Immature natural killer cell (primary cell): ENCODE data around the gene CACNG4. TPM values are rescaled to one million over a fixed set of nuclear protein-coding genes. Genes with fewer than 3 reads are reported as not detected.
A peak's percentile ranks its signal among the peaks of the same experiment; 100 is the strongest.
"Not testable (repeated sequence)": the region's sequence is repeated elsewhere in the genome, so short reads cannot be mapped to it uniquely, and the experiment has no call there.

Experiments
- DNase-seq, 3 donors: peaks; one replicate each; pipeline ENCODE4 v3.0.0; 2022; ENCODE audit warnings: mixed read lengths in 1 of 3
- H3K27ac Mint-ChIP-seq, 6 donors: one replicate each; pipeline ENCODE4 v1.8.0; 2020; ENCODE audit warnings: mixed read lengths in 6 of 6, mild to moderate bottlenecking in 5 of 6, inconsistent platforms in 4 of 6, moderate library complexity in 3 of 6
- H3K27me3 Mint-ChIP-seq, 3 donors: one replicate each; pipeline ENCODE4 v1.8.0; 2020 to 2021; ENCODE audit warnings: low read depth in 3 of 3, mild to moderate bottlenecking in 3 of 3, mixed read lengths in 3 of 3, moderate library complexity in 3 of 3, inconsistent platforms in 1 of 3
- H3K36me3 Mint-ChIP-seq, 3 donors: one replicate each; pipeline ENCODE4 v1.8.0; 2020; ENCODE audit warnings: mixed read lengths in 3 of 3, inconsistent platforms in 2 of 3, mild to moderate bottlenecking in 2 of 3
- H3K4me1 Mint-ChIP-seq, 2 donors: one replicate each; pipeline ENCODE4 v1.8.0; 2020; ENCODE audit warnings: inconsistent platforms in 2 of 2, mild to moderate bottlenecking in 2 of 2, mixed read lengths in 2 of 2, moderate library complexity in 1 of 2
- H3K4me3 Mint-ChIP-seq, 5 donors: one replicate each; pipeline ENCODE4 v1.8.0; 2020; ENCODE audit warnings: mild to moderate bottlenecking in 5 of 5, mixed read lengths in 5 of 5, inconsistent platforms in 3 of 5, moderate library complexity in 3 of 5
- H3K9me3 Mint-ChIP-seq, 6 donors: one replicate each; pipeline ENCODE4 v1.8.0; 2020; ENCODE audit warnings: mild to moderate bottlenecking in 6 of 6, mixed read lengths in 6 of 6, inconsistent platforms in 4 of 6, moderate library complexity in 3 of 6
- polyA plus RNA-seq, 3 donors: library from polyadenylated mRNA; unstranded; fragments of 300-500 nt; fragmentation: Illumina TruSeq; gene quantifications; one replicate each; pipeline ENCODE4 v1.2.3, GENCODE V29; 2021

The CACNG4 gene
- polyA plus RNA-seq, 3 donors from 2014 or later, result not detected

- Mint-ChIP-seq H3K27ac (no peak overlapping the region), H3K4me3 (no peak overlapping the region), H3K36me3 (no peaks in the 10 kb centered on the region), H3K9me3 (no peaks in the 10 kb centered on the region), H3K4me1 (peaks cover 0 to 2% of the 10 kb centered on the region in 2 donors), H3K27me3 (peaks cover 4 to 21% (median 10%) of the 10 kb centered on the region in 3 donors)
- no peak for DNase-seq
Measured at GRCh38 chr17:66960613-66961012, 3.9 kb upstream of the CACNG4 start.

DNA sequence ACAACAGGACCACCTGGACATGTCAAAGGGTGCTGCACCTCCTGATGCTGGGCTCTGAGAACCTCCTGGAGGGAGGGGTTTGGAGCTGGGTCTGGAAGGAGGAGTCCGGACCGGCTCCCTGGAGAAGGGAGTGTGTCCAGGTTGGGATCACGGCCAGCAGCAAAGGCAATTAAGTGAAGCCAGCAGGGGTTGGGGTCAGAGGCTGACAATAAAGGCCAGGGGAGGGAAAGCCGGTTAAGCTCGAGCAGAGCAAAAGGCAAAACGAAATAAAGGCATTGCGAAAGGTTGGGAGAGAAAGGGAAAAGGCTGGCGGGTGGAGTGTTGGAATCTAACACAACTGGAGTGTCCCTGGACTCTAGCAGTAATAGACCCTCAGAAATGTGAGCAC lies 992 bp upstream of the CACNG4 start:
- Mint-ChIP-seq H3K27ac (no peak overlapping the region), H3K4me3 (peak overlapping the region; percentile 9 to 53 (median 49)), H3K27me3 (peaks cover 4 to 31% (median 13%) of the 10 kb centered on the region in 3 donors), H3K36me3 (no peaks in the 10 kb centered on the region), H3K4me1 (peaks cover 7 to 13% of the 10 kb centered on the region in 2 donors), H3K9me3 (peaks cover 0 to 2% (median 0%) of the 10 kb centered on the region in 6 donors)
- no peak for DNase-seq

DNA sequence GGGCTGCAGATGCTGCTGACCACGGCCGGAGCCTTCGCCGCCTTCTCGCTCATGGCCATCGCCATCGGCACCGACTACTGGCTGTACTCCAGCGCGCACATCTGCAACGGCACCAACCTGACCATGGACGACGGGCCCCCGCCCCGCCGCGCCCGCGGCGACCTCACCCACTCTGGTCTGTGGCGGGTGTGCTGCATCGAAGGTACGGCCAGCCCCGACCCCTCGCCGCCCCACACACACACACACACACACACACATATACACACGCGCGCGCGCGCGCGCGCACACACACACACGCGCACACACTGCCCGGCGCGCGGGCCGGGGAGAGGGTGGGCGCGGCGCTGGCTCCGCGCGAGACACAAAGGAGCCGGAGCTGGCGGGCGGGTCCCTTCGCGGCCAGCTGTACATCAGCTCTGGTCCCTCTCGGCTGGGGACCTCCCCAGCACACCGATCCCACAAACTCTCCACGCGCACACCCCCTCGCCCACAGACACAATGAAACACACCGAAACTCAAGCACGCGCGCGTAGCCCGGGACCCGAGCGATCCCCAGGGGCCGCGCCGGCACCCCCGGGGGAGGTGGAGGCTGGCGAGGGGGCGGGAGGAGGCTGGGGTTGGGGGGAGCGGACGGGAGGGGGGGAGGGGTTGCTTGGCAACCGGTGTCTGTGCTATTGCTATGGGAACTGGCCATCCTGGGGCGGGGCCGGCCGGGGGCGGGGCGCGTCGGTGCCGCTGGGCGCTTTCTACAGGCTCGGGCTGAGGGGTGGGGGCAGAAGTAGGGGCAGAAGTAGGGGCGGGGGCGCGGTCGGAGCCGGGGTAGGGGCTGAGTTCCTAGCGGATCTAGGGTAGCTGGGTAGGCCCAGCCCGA lies 658 bp downstream of the CACNG4 start:
- peak overlapping the region in 3 of 5 donors; percentile 26 to 49 (median 46) for H3K4me3 Mint-ChIP-seq
- H3K36me3 Mint-ChIP-seq, result no peaks in the 10 kb centered on the region
- DNase-seq, result no peak
- H3K4me1 Mint-ChIP-seq, result peaks cover 7 to 13% of the 10 kb centered on the region in 2 donors
- H3K9me3 Mint-ChIP-seq, result peaks cover 0 to 2% (median 0%) of the 10 kb centered on the region in 6 donors
- no peak overlapping the region for H3K27ac Mint-ChIP-seq
- H3K27me3 Mint-ChIP-seq, result peaks cover 4 to 36% (median 17%) of the 10 kb centered on the region in 3 donors

DNA sequence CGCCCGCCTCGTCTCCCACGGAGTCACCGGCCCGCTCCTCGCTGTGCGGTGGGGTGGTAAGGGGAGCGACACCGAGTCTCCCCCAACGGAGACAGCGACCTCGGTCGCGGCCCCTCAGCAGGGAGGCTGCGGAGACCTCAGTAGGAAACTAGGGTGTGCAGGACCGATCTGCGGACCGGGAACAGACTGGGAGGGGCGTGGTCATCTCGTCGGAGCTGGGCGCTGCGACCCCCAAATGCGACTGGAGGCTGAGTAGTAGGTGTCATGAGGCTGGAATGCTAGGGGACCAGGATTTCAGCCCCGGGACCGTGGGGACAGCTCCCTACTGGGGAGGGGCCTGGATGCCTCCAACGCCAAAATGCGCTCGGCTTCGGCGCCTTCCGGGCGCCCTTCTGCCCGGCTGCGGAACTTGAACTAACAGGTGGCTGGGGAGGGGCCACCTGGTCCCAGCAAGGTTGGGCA lies 1.3 kb downstream of the CACNG4 start:
- DNase-seq, result no peak
- Mint-ChIP-seq H3K27ac (no peak overlapping the region), H3K4me3 (peak overlapping the region in 3 of 5 donors; percentile 30 to 62 (median 41)), H3K4me1 (peaks cover 7 to 13% of the 10 kb centered on the region in 2 donors), H3K27me3 (peaks cover 4 to 36% (median 18%) of the 10 kb centered on the region in 3 donors), H3K9me3 (peaks cover 0 to 2% (median 0%) of the 10 kb centered on the region in 6 donors), H3K36me3 (no peaks in the 10 kb centered on the region)

- Mint-ChIP-seq H3K4me1 (peaks cover 7 to 13% of the 10 kb centered on the region in 2 donors), H3K9me3 (peaks cover 0 to 2% (median 0%) of the 10 kb centered on the region in 6 donors), H3K4me3 (peak overlapping the region in 4 of 5 donors; percentile 27 to 72 (median 52)), H3K27ac (no peak overlapping the region), H3K27me3 (peaks cover 4 to 37% (median 18%) of the 10 kb centered on the region in 3 donors), H3K36me3 (no peaks in the 10 kb centered on the region)
- no peak for DNase-seq
Measured at GRCh38 chr17:66966298-66966697, 1.8 kb downstream of the CACNG4 start.

DNA sequence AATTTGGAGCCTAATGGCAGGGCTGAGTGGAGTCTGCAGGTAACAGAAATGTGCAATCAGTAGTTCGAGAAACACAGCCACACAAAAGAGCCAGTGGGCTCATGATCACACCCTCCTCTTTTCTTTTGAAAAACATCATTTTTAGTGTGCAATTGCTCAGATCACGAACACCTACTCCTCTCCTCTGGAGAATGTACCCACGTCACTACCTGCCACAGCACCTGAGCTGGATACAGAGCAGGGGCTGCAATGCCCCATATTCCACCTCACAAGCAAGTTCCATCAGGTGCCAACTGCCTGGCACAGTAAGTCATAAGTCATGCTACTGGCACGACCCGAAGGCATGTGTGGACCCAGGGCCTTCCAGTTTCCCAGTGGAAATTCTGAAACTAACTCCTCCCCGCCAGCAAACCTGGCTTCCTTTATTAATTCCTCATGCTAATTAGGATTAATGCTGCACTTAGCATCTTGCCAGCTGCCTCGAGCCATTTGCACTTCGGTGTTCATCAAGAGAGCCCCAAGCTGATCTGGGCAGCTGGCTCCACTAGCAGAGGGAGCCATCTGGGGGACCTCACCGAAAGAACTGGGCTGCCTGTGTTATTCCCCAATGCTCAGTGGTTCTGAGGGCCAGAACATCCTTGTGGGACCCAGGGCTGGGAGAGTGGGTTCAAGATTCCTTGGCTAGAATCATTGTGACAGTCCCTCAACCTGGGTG lies 2.4 kb downstream of the CACNG4 start:
- Mint-ChIP-seq H3K27me3 (peaks cover 5 to 38% (median 20%) of the 10 kb centered on the region in 3 donors), H3K36me3 (no peaks in the 10 kb centered on the region), H3K9me3 (peaks cover 0 to 2% (median 0%) of the 10 kb centered on the region in 6 donors), H3K4me1 (peaks cover 7 to 13% of the 10 kb centered on the region in 2 donors), H3K4me3 (peak overlapping the region; percentile 40 to 82 (median 71)), H3K27ac (no peak overlapping the region)
- no peak for DNase-seq

GRCh38 chr17:66967837-66968543 lies 3.5 kb downstream of the CACNG4 start:
- Mint-ChIP-seq H3K4me1 (peaks cover 7 to 13% of the 10 kb centered on the region in 2 donors), H3K27ac (no peak overlapping the region), H3K36me3 (no peaks in the 10 kb centered on the region), H3K4me3 (peak overlapping the region in 1 of 5 donors; percentile 72), H3K9me3 (peaks cover 0 to 2% (median 0%) of the 10 kb centered on the region in 6 donors), H3K27me3 (peaks cover 1 to 30% (median 15%) of the 10 kb centered on the region in 3 donors)
- no peak for DNase-seq

- no peak for DNase-seq
- H3K9me3 Mint-ChIP-seq, result peaks cover 0 to 2% (median 0%) of the 10 kb centered on the region in 6 donors
- H3K4me3 Mint-ChIP-seq, result no peak overlapping the region
- H3K4me1 Mint-ChIP-seq, result peaks cover 7 to 12% of the 10 kb centered on the region in 2 donors
- H3K36me3 Mint-ChIP-seq, result no peaks in the 10 kb centered on the region
- H3K27ac Mint-ChIP-seq, result no peak overlapping the region
- peaks cover 1 to 22% (median 10%) of the 10 kb centered on the region in 3 donors for H3K27me3 Mint-ChIP-seq
Measured at GRCh38 chr17:66968916-66969315, 4.4 kb downstream of the CACNG4 start.

DNA sequence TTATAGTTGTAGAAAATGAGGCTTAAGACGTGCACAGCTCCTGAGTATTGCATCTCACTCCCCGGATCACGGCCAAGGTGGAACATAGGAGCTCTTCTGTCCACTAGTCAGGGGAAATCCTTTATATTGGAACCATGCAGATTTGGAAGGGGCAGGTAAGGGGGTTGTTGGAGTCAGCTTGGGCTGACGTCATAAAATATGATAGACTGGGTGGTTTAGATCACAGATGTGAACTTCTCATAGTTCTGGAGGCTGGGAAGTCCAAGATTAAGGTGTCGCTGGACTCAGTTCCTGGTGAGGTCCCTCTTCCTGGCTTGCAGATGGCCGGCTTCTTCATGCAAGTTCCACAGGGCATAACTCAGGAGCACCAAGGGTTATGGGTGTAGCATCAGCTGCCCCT lies 5.6 kb downstream of the CACNG4 start:
- peaks cover 0 to 2% (median 0%) of the 10 kb centered on the region in 6 donors for H3K9me3 Mint-ChIP-seq
- H3K4me1 Mint-ChIP-seq, result peaks cover 7 to 10% of the 10 kb centered on the region in 2 donors
- peaks cover 1 to 22% (median 10%) of the 10 kb centered on the region in 3 donors for H3K27me3 Mint-ChIP-seq
- H3K36me3 Mint-ChIP-seq, result no peaks in the 10 kb centered on the region
- H3K4me3 Mint-ChIP-seq, result no peak overlapping the region
- no peak overlapping the region for H3K27ac Mint-ChIP-seq
- DNase-seq, result no peak

DNA sequence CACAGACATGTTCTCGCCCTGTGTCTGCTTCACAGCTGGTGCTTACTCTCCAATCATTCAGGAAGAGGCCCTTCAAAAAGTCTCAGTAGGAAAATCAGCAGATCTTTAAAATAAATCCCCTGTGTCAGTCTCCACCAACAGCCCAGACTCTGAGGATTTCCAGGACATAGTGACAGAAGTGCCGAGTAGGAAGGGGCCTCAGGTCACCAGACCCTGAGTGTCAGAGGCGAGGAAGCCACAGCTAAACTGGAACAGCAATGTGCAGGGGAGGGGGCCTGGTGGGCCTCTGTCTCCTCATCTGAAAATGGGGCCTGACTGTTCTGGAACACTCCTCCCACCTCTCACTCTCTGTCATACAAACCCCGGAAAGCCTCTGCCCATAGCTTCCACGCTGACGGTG lies 6.3 kb downstream of the CACNG4 start:
- peaks cover 7 to 9% of the 10 kb centered on the region in 2 donors for H3K4me1 Mint-ChIP-seq
- DNase-seq, result no peak
- no peak overlapping the region for H3K4me3 Mint-ChIP-seq
- H3K27ac Mint-ChIP-seq, result no peak overlapping the region
- H3K36me3 Mint-ChIP-seq, result no peaks in the 10 kb centered on the region
- peaks cover 0 to 2% (median 0%) of the 10 kb centered on the region in 6 donors for H3K9me3 Mint-ChIP-seq
- H3K27me3 Mint-ChIP-seq, result peaks cover 3 to 24% (median 10%) of the 10 kb centered on the region in 3 donors

DNA sequence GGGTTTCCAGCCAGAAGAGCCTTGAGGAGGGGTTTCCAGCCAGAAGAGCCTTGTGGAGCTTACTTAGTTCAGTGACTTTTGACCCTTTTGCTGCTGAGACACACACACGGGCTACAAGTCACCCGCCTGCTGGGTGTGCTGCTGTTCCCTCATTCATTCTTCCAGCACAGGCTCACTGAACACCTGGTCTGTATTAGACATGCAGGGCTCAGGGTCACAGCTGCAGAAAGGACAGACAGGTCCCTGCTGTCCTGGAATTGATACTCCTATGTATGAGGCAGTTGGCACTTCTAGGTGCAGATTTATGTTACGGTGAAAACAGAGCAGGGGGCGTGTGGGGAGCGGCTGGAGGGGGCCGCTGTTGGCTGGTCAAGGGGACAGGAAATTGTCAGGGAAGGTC lies 6.8 kb downstream of the CACNG4 start:
- H3K9me3 Mint-ChIP-seq, result peaks cover 0 to 2% (median 0%) of the 10 kb centered on the region in 6 donors
- peaks cover 7% of the 10 kb centered on the region in 2 donors for H3K4me1 Mint-ChIP-seq
- no peak for DNase-seq
- no peaks in the 10 kb centered on the region for H3K36me3 Mint-ChIP-seq
- no peak overlapping the region for H3K27ac Mint-ChIP-seq
- peaks cover 4 to 24% (median 8%) of the 10 kb centered on the region in 3 donors for H3K27me3 Mint-ChIP-seq
- H3K4me3 Mint-ChIP-seq, result no peak overlapping the region

DNA sequence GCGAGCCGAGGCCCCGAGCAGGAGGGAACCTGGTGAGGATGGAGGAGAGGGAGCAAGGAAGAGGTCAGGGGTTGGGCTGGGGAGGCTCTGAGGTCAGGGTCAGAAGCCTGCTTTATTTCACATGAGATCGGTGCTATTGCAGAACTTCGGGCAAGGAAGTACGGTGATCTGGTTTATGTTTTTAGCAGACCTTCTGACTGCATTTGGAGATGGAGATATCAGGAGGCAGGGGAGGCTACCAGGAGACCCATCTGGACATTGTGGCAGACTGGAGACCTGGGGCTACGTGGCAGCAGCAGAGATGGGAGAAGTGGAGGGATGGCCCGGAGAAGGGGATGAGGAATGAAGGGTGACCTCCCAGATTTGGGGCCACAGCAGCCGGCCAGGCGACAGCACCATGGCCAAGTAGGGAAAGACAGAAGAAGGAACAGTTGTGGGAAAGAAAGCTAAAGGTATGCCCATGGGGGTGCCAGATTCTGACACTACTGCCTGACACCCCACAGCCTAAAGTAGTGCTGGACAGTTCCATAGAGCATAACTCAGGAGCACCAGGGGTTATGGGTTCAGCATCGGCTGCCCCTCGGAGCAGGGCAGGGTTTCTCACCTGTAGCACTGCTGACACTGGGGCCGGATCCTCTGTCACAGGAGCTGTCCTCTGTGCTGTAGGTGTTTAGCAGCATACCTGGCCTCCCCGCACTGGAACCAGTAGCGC lies 7.4 kb downstream of the CACNG4 start:
- H3K4me1 Mint-ChIP-seq, result peaks cover under 1 to 1% of the 10 kb centered on the region in 2 donors
- H3K4me3 Mint-ChIP-seq, result no peak overlapping the region
- H3K36me3 Mint-ChIP-seq, result no peaks in the 10 kb centered on the region
- H3K9me3 Mint-ChIP-seq, result no peaks in the 10 kb centered on the region
- H3K27ac Mint-ChIP-seq, result no peak overlapping the region
- H3K27me3 Mint-ChIP-seq, result peaks cover 5 to 21% (median 7%) of the 10 kb centered on the region in 3 donors
- no peak for DNase-seq

- not testable (repeated sequence) for H3K9me3 Mint-ChIP-seq, H3K36me3 Mint-ChIP-seq, H3K4me1 Mint-ChIP-seq, DNase-seq, H3K27ac Mint-ChIP-seq, H3K4me3 Mint-ChIP-seq
- peaks cover 7 to 19% (median 7%) of the 10 kb centered on the region in 3 donors for H3K27me3 Mint-ChIP-seq
Measured at GRCh38 chr17:66972442-66972830, 7.9 kb downstream of the CACNG4 start.
